ENCODE results near the gene FHIP1A. TPM values are rescaled to one million over a fixed set of nuclear protein-coding genes. Genes with fewer than 3 reads are reported as not detected.

Gene FHIP1A
- total RNA-seq, 1 experiment from 2014 or later, result 14.8 TPM

- no peak for DNase-seq (ENCODE audit: low read depth, low spot score)
- BruUV-seq (replicated peaks), result no TSS peak
- ChIA-PET POLR2A (no interaction called here), CTCF (no interaction called here), RAD21 (ENCODE audit: low non-redundant PET in 1 of 2, low total read pairs in 2 of 2, uncharacterized antibody in 2 of 2, unreplicated experiment in 2 of 2) (no interaction called here)
- H2AFZ ChIP-seq (ENCODE audit: low read depth, low read length, poor library complexity, severe bottlenecking), result no peak overlapping the region
- H3K9ac ChIP-seq (ENCODE audit: low read length), result no peak overlapping the region
- no peak for ATAC-seq
- H3K9me2 ChIP-seq (ENCODE audit: insufficient read depth), result no peaks in the 10 kb centered on the region
- no peak overlapping the region for H3K4me2 ChIP-seq (ENCODE audit: low read length)
- peaks cover 0 to 7% of the 10 kb centered on the region in 2 experiments; a peak in 2 of 4 replicates for H3K4me1 ChIP-seq (ENCODE audit: control insufficient read depth in 1 of 2, insufficient read depth in 2 of 2, low read length in 2 of 2)
- no peak overlapping the region for H3K4me3 ChIP-seq (replicated peaks in 1 of 2; ENCODE audit: low read depth in 1 of 2, low read length in 2 of 2)
- no peaks in the 10 kb centered on the region for H3K27me3 ChIP-seq (ENCODE audit: insufficient read depth, low read length)
- H3K27ac ChIP-seq (ENCODE audit: low read depth, low read length), result no peak overlapping the region
- H3K9me3 ChIP-seq (ENCODE audit: control insufficient read depth in 1 of 2, insufficient read depth in 1 of 2, low read depth in 1 of 2, low read length in 2 of 2), result no peaks in the 10 kb centered on the region
- H4K20me1 ChIP-seq (ENCODE audit: insufficient read depth), result no peaks in the 10 kb centered on the region
- intact Hi-C loops (cut with micrococcal nuclease), result no loop called here
- no peaks in the 10 kb centered on the region for H3K79me2 ChIP-seq (ENCODE audit: insufficient read depth, low read length)
- no peaks in the 10 kb centered on the region for H3K36me3 ChIP-seq (ENCODE audit: control insufficient read depth in 1 of 2, insufficient read depth in 2 of 2, low read length in 2 of 2)
- TF ChIP-seq EZH2phosphoT487 (IDR thresholded peaks at IDR 0.05; ENCODE audit: borderline replicate concordance) (no peak), ZNF274 (IDR thresholded peaks at IDR 0.05; ENCODE audit: low read depth, low read length) (no peak), ELF1 (IDR thresholded peaks at IDR 0.05; ENCODE audit: borderline replicate concordance, low read depth) (no peak), FOSL1 (IDR thresholded peaks at IDR 0.05; ENCODE audit: low read depth) (no peak), JUND (IDR thresholded peaks at IDR 0.05) (no peak), RAD21 (IDR thresholded peaks at IDR 0.05; ENCODE audit: low read depth) (no peak), EZH2 (IDR thresholded peaks at IDR 0.05) (no peak), ZBTB33 (IDR thresholded peaks at IDR 0.05; ENCODE audit: extremely low read depth, insufficient replicate concordance, low read length) (no peak)
Measured at GRCh38 chr4:151430740-151431457, 21.9 kb downstream of the FHIP1A start.
